GM19193 (cell line): ENCODE results near the gene GPR153.

Experiments
- POLR2A ChIP-seq: IDR thresholded peaks from 4 replicates; pipeline ENCODE4 v1.6.1; 2011; ENCODE audit not compliant: insufficient read depth, insufficient read length; ENCODE audit errors: extremely low read depth

Gene GPR153

DNA sequence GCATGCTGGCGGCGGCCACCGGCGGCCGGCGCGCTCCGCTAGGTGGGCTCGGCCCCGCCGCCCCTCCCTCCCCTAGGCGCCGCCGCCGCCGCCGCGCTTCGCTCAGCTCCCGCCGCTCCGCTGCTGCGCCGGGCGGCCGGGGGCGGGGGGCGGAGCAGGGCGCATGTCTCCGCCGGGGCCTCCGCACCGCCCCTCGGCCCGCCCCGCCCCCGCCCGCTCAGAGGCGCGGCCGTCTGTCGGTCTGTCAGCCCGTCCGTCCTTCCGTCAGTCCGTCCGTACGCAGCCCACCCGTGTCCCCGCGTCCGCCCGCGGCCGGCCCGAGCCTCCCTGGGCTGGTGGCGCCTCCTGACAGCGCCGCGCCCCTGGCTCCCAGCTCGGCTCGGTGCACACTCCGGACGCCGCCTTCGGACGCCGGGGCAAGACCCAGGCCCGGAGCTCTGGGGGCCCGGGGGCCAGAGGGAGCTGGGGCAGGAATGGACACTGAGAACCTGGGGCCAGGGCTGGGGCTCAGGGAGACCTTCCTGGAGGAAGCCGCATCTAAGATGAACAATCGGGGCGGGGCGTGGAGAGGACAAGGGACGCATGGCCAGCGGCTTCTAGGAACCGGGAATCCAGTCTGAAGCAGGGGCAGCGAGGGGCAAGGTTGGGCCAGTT is at the start of gene GPR153:
Gene GPR153 (minus strand): TSS at position 138 of the 654 bp plus-strand sequence. CDS start 6,193 bp downstream, outside the sequence.
- no peak for TF ChIP-seq POLR2A

DNA sequence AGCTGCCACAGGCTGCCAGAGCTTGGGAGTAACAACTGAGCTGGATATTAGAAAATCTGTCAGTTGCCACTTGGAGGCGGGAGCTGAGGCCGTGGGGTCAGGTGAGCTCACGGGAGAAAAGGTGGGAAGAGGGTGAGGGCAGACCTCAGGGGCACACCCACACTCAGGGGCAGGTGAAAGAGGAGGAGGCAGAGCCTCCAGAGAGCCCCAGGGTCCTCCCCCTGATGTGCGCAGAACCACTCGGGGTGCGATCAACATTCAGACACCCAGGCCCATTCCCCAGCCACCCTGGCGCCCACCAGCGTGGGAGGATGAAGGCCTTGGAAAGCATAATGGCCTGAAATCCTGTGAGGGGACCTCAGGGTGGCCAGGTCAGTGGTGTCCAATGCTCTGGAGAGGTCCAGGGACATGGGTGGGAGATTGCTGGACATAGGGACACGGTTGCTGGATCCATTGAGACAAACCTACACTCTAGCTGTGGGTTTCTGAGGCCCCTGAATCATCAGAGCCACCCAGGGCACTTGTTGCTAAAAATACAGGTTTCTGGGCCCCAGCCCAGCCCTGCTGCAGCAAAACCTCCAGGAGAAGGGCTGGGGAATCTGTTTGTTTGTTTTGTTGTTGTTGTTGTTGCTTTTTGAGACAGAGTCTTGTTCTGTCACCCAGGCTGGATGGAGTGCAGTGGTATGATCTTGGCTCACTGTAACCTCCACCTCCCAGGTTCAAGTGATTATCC is 49.4 kb upstream of the GPR153 start:
- TF ChIP-seq POLR2A, result no peak

- no peak for TF ChIP-seq POLR2A
Measured at GRCh38 chr1:6309564-6309963, 48.7 kb upstream of the GPR153 start.

- TF ChIP-seq POLR2A, result no peak
Measured at GRCh38 chr1:6308449-6308848, 47.6 kb upstream of the GPR153 start.

GRCh38 chr1:6307099-6307498 is 46.2 kb upstream of the GPR153 start:
- no peak for TF ChIP-seq POLR2A

GRCh38 chr1:6303397-6304012 is 42.6 kb upstream of the GPR153 start:
- no peak for TF ChIP-seq POLR2A

GRCh38 chr1:6302568-6302967 is 41.7 kb upstream of the GPR153 start:
- no peak for TF ChIP-seq POLR2A

- no peak for TF ChIP-seq POLR2A
Measured at GRCh38 chr1:6301526-6301925, 40.6 kb upstream of the GPR153 start.

DNA sequence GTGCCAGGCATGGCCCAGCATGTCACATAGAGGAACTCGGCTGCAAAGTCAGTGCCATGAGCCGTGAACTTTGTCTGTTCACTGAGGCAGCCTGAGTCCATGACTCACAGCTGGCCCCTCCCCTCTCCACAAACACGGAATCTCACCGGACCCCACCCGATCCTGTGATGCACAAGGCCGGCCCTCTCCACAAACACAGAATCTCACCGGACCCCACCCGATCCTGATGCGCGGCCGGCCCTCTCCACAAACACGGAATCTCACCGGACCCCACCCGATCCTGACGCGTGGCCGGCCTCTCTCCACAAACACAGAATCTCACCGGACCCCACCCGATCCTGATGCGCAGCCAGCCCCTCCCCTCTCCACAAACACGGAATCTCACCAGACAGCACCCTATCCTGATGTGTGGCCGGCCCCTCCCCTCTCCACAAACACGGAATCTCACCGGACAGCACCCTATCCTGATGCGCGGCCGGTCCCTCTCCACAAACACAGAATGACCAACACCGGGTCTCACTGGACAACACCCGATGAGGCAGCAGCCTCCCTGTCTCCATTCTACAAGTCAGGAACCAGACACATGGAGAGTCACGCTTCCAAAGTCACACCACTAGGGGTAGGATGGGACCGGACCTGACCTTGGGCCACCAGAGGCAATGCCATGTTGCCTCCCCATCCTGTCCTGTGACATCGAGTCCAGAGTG is 39.6 kb upstream of the GPR153 start:
- no peak for TF ChIP-seq POLR2A

DNA sequence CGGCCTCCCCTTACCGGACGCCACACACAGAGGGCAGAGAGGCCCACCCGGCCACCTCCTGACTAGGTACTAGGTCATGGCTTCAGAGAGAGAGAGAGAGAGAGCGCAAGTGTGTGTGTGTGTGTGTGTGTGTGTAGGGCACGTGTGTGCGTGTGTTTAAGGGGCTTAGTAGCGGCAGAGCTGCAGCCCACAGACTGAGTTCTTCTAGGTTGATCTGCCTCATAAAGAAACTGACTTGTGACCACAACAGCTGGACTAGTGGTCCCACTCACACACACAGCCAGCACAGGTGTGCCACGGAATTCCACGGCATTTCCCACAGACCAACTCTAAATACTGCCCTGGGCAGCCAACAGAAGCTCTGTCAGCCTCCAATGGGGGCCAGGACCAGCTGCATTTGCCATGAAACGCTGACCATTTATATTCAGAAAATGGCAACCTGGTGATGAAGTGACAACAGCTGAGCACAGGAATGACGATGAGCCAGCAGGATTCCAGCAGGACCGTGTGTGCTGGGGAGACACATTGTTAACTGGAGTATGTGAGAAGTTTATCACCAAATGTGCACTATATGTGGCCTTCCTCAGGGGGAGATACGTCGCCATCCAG is 38.8 kb upstream of the GPR153 start:
- TF ChIP-seq POLR2A, result no peak

GRCh38 chr1:6298940-6299465 is 38.1 kb upstream of the GPR153 start:
- TF ChIP-seq POLR2A, result no peak

DNA sequence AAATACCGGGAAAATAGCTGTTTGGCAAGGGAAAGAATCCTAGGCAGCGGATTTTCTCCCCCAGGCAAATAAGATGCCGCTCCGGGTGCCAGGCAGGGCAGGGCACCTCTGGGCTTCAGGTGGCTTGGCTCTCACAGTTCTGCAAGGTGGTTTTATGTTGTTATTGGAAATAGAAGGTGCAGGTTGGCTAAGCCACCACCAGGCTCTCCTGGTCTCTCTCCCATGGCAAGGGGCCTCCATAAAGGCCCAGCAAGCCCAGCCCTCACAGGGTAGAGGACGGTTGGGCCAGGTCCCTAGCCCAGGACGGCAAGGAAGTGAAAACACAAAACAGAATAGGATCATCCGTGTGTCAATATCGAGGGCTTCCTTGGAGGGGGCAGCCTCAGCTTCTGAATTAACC is 37.6 kb upstream of the GPR153 start:
- no peak for TF ChIP-seq POLR2A

DNA sequence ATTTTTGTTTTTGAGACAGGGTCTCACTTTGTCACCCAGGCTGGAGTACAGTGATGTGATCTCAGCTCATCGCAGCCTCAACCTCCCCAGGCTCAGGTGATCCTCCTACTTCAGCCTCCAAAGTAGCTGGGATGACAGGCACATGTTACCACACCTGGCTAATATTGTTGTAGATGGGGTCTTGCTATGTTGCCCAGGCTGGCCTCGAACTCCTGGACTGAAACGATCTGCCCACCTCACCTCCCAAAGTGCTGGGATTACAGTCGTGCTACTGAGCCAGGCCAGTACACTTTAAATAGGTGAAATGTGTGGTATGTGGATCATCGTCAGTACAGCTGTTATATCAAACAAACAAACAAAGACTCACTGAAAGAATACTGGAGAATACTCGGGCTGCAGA is 35.0 kb upstream of the GPR153 start:
- TF ChIP-seq POLR2A, result no peak

- no peak for TF ChIP-seq POLR2A
Measured at GRCh38 chr1:6294890-6295556, 34.1 kb upstream of the GPR153 start.
